Activated CD8-positive, alpha-beta T cell treated with anti-CD3 and anti-CD28 coated beads, Interleukin-2, amount 10 ng/mL, durations not matched to agents 7 days and 5 days (primary cell): ENCODE data around the gene STK4. TPM values are rescaled to one million over a fixed set of nuclear protein-coding genes. Genes with fewer than 3 reads are reported as not detected.

ENCODE experiments used
- ATAC-seq: fragments of 150-1000 bp; cut with Tn5 transposase; one replicate; pipeline ENCODE4 v1.10.0; 2021; ENCODE audit warnings: moderate library complexity
- CTCF ChIA-PET: fragments of 350-600 bp; sonication (Branson Sonifier 250); formaldehyde crosslinking; loops from one replicate; lab custom pipeline; 2021; ENCODE audit warnings: antibody characterized with exemption; lab: Charles Lee
- POLR2A ChIA-PET: fragments of 350-600 bp; sonication (Branson Sonifier 250); formaldehyde crosslinking; loops from one replicate; lab custom pipeline; 2021; ENCODE audit warnings: antibody characterized with exemption; lab: Charles Lee
- DNase-seq: peaks from one replicate; pipeline ENCODE4 v3.0.0-alpha.2; 2020
- H3K27ac Mint-ChIP-seq: one replicate; pipeline ENCODE4 v1.8.0; 2021; ENCODE audit warnings: mild to moderate bottlenecking, mixed read lengths
- H3K27me3 Mint-ChIP-seq: one replicate; pipeline ENCODE4 v1.8.0; 2021; ENCODE audit warnings: low read depth, mixed read lengths
- H3K36me3 Mint-ChIP-seq: one replicate; pipeline ENCODE4 v1.8.0; 2021; ENCODE audit warnings: low read depth, mixed read lengths
- H3K4me1 Mint-ChIP-seq: one replicate; pipeline ENCODE4 v1.8.0; 2021; ENCODE audit warnings: low read depth, mixed read lengths
- H3K4me3 Mint-ChIP-seq: one replicate; pipeline ENCODE4 v1.8.0; 2021; ENCODE audit warnings: mild to moderate bottlenecking, mixed read lengths
- H3K9me3 Mint-ChIP-seq: one replicate; pipeline ENCODE4 v1.8.0; 2022; ENCODE audit warnings: mixed read lengths; ENCODE audit not compliant: insufficient read depth
- total RNA-seq, 2 experiments: library from RNA; stranded (reverse); gene quantifications; one replicate each; pipeline ENCODE4 v1.2.3, GENCODE V29; 2021

Gene STK4
- total RNA-seq, 2 experiments from 2014 or later = 159 to 164 TPM

GRCh38 chr20:45114465-45115385, 148.4 kb downstream of the STK4 start, which contains the start of gene WFDC5:
Gene WFDC5 (minus strand): TSS chr20:45115174. CDS start chr20:45115083, 91 bp downstream.
- H3K9me3 Mint-ChIP-seq = no peaks in the 10 kb centered on the region
- no peak within 1 kb of the TSS for H3K4me3 Mint-ChIP-seq
- peak; percentile 37 for DNase-seq
- H3K4me1 Mint-ChIP-seq = peaks cover 5% of the 10 kb centered on the region
- POLR2A ChIA-PET = no interaction called here
- no peak within 1 kb of the TSS for H3K27ac Mint-ChIP-seq
- ATAC-seq = peak; percentile 61
- no peaks in the 10 kb centered on the region for H3K36me3 Mint-ChIP-seq
- peaks cover 11% of the 10 kb centered on the region for H3K27me3 Mint-ChIP-seq
- CTCF ChIA-PET = interaction anchor here (1.0 to 11.6 kb wide), 6 partner anchors 11 to 179 kb away, joined by 3 to 144 read pairs (median 6); partner anchors contain the start of gene KCNS1

GRCh38 chr20:45115386-45115774, 149.1 kb downstream of the STK4 start:
- CTCF ChIA-PET = interaction anchor here (0.6 to 2.1 kb wide), 4 partner anchors 11 to 178 kb away, joined by 3 to 7 read pairs (median 4); no protein-coding TSS in a partner anchor
- no peak for DNase-seq
- Mint-ChIP-seq H3K4me3 (no peak overlapping the region), H3K27me3 (peaks cover 14% of the 10 kb centered on the region), H3K27ac (no peak overlapping the region), H3K4me1 (peaks cover 5% of the 10 kb centered on the region), H3K36me3 (no peaks in the 10 kb centered on the region), H3K9me3 (no peaks in the 10 kb centered on the region)
- peak; percentile 27 for ATAC-seq
- POLR2A ChIA-PET = no interaction called here

GRCh38 chr20:45115829-45116228, 149.5 kb downstream of the STK4 start:
- peaks cover 17% of the 10 kb centered on the region for H3K27me3 Mint-ChIP-seq
- ChIA-PET CTCF (interaction anchor here (0.6 to 2.1 kb wide), 2 partner anchors 12 to 20 kb away, joined by 4 to 7 read pairs; no protein-coding TSS in a partner anchor), POLR2A (no interaction called here)
- H3K9me3 Mint-ChIP-seq = no peaks in the 10 kb centered on the region
- ATAC-seq (no peak), DNase-seq (no peak)
- H3K36me3 Mint-ChIP-seq = no peaks in the 10 kb centered on the region
- no peak overlapping the region for H3K27ac Mint-ChIP-seq
- peaks cover 5% of the 10 kb centered on the region for H3K4me1 Mint-ChIP-seq
- H3K4me3 Mint-ChIP-seq = no peak overlapping the region

GRCh38 chr20:45117581-45117980, 151.3 kb downstream of the STK4 start:
- Mint-ChIP-seq H3K27me3 (peaks cover 24% of the 10 kb centered on the region), H3K4me1 (peaks cover 5% of the 10 kb centered on the region), H3K27ac (no peak overlapping the region), H3K4me3 (no peak overlapping the region), H3K9me3 (no peaks in the 10 kb centered on the region), H3K36me3 (no peaks in the 10 kb centered on the region)
- POLR2A ChIA-PET = no interaction called here
- CTCF ChIA-PET = interaction anchor here (1.2 to 1.7 kb wide), 3 partner anchors 22 to 176 kb away, joined by 4 to 6 read pairs (median 6); no protein-coding TSS in a partner anchor
- no peak for DNase-seq
- ATAC-seq = no peak

GRCh38 chr20:45118028-45118427, 151.7 kb downstream of the STK4 start:
- peaks cover 5% of the 10 kb centered on the region for H3K4me1 Mint-ChIP-seq
- H3K9me3 Mint-ChIP-seq = no peaks in the 10 kb centered on the region
- no peak overlapping the region for H3K4me3 Mint-ChIP-seq
- ATAC-seq (no peak), DNase-seq (no peak)
- POLR2A ChIA-PET = no interaction called here
- H3K36me3 Mint-ChIP-seq = no peaks in the 10 kb centered on the region
- peaks cover 25% of the 10 kb centered on the region for H3K27me3 Mint-ChIP-seq
- CTCF ChIA-PET = interaction anchor here (1.2 to 1.7 kb wide), 3 partner anchors 22 to 176 kb away, joined by 4 to 6 read pairs (median 6); no protein-coding TSS in a partner anchor
- no peak overlapping the region for H3K27ac Mint-ChIP-seq

- Mint-ChIP-seq H3K27ac (no peak overlapping the region), H3K27me3 (peaks cover 26% of the 10 kb centered on the region), H3K9me3 (no peaks in the 10 kb centered on the region), H3K4me1 (peaks cover 5% of the 10 kb centered on the region), H3K36me3 (no peaks in the 10 kb centered on the region), H3K4me3 (no peak overlapping the region)
- ChIA-PET CTCF (interaction anchor here (1.9 to 2.1 kb wide), 3 partner anchors 8 to 174 kb away, joined by 5 to 9 read pairs (median 7); no protein-coding TSS in a partner anchor), POLR2A (no interaction called here)
- DNase-seq (no peak), ATAC-seq (no peak)
Measured at GRCh38 chr20:45119556-45120266, 153.4 kb downstream of the STK4 start.

GRCh38 chr20:45121388-45121787, 155.1 kb downstream of the STK4 start:
- no peaks in the 10 kb centered on the region for H3K4me1 Mint-ChIP-seq
- ATAC-seq (no peak), DNase-seq (no peak)
- H3K9me3 Mint-ChIP-seq = no peaks in the 10 kb centered on the region
- H3K27me3 Mint-ChIP-seq = peaks cover 33% of the 10 kb centered on the region
- H3K27ac Mint-ChIP-seq = no peak overlapping the region
- POLR2A ChIA-PET = no interaction called here
- no peaks in the 10 kb centered on the region for H3K36me3 Mint-ChIP-seq
- CTCF ChIA-PET = interaction anchor here (0.6 to 2.1 kb wide), 4 partner anchors 9 to 589 kb away, joined by 3 to 9 read pairs (median 6); no protein-coding TSS in a partner anchor
- no peak overlapping the region for H3K4me3 Mint-ChIP-seq

GRCh38 chr20:45124365-45124764, 158.1 kb downstream of the STK4 start, which contains the start of gene WFDC12:
Gene WFDC12 (minus strand): TSS chr20:45124465. CDS start chr20:45124447, 18 bp downstream.
- ATAC-seq (no peak), DNase-seq (no peak)
- CTCF ChIA-PET = interaction anchor here (1.9 kb wide), 1 partner anchor 12 kb away, joined by 4 read pairs; no protein-coding TSS in a partner anchor
- Mint-ChIP-seq H3K27me3 (peaks cover 43% of the 10 kb centered on the region), H3K9me3 (no peaks in the 10 kb centered on the region), H3K4me3 (no peak within 1 kb of the TSS), H3K36me3 (no peaks in the 10 kb centered on the region), H3K4me1 (no peaks in the 10 kb centered on the region), H3K27ac (no peak within 1 kb of the TSS)
- POLR2A ChIA-PET = no interaction called here

GRCh38 chr20:45128099-45128498, 161.8 kb downstream of the STK4 start:
- H3K4me1 Mint-ChIP-seq = no peaks in the 10 kb centered on the region
- no peaks in the 10 kb centered on the region for H3K36me3 Mint-ChIP-seq
- CTCF ChIA-PET = interaction anchor here (1.3 to 3.2 kb wide), 2 partner anchors 11 to 16 kb away, joined by 3 to 19 read pairs; no protein-coding TSS in a partner anchor
- H3K27me3 Mint-ChIP-seq = peaks cover 54% of the 10 kb centered on the region
- no peak for DNase-seq
- no peaks in the 10 kb centered on the region for H3K9me3 Mint-ChIP-seq
- ATAC-seq = no peak
- H3K4me3 Mint-ChIP-seq = no peak overlapping the region
- POLR2A ChIA-PET = no interaction called here
- H3K27ac Mint-ChIP-seq = no peak overlapping the region
